Posterior vena cava (tissue), 2 donors: Measurements from ENCODE around the gene TMEM184A. TPM values are rescaled to one million over a fixed set of nuclear protein-coding genes. Genes with fewer than 3 reads are reported as not detected.
A peak's percentile ranks its signal among the peaks of the same experiment; 100 is the strongest.
"Not testable (repeated sequence)": the region's sequence is repeated elsewhere in the genome, so short reads cannot be mapped to it uniquely, and the experiment has no call there.

ENCODE experiments used
- DNase-seq: peaks from one replicate; pipeline ENCODE4 v3.0.0-alpha.2; 2020; ENCODE audit warnings: low spot score
- intact Hi-C, 2 donors: fragments of 100-400 bp; cut with DNase I; formaldehyde crosslinking; loops; one replicate each; pipeline versions ENCODE4 v1.14.1 to v1.14.2; 2022 to 2023
- total RNA-seq, 2 donors: library from RNA; stranded (reverse); fragmentation: NEBNext Ultra II Directional; extraction: Animal tissue kit (Norgen Biotek cat#: 25700); gene quantifications; one replicate each; pipeline ENCODE4 v1.2.1, GENCODE V29; 2021
- donor health status: DM: yes; HTN: yes; CAD: no.
- donor health status: DM: yes; HTN: yes; CAD: no.

TMEM184A gene
- total RNA-seq, 2 donors from 2014 or later: not detected

DNA sequence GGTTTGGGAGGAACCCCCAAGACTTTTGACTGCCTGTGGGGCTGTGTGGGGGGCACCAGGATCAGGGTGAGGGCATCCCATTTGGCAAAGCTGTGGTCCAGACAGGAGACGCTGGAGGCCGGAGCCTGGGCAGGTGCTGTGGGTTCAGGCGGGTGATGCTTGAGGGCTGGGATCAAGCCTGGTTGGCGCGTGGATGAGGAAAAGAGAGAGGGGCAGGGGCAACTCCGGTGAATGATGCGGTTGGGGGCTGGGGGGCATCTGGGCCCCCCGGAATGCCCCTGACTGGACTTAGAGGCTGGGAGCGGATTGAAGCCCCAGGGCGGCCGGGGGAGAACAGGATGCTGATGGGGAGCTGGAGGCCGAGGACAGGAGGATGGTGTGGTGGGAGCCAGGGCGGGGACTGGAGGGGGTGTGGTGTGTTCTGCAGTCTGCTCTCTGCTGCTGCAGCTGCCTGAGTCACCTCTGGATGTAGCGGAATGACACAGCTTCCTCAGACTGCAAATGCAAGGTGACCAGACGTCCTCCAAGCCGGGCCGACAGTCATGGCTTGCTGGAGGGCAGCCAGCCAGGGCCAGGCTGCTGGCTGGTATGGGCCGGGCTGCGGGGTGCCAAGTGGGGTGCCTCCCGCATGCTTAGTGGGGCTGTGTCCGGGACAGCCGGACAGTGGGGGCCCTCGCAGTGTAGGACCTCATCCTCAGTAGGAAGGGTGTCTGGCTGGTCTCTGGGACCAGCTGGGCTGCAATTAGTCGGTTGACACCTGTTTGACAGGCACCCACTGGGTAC, 22.3 kb downstream of the TMEM184A start:
- peak; percentile 88 for DNase-seq
- intact Hi-C loops: no loop called here

DNA sequence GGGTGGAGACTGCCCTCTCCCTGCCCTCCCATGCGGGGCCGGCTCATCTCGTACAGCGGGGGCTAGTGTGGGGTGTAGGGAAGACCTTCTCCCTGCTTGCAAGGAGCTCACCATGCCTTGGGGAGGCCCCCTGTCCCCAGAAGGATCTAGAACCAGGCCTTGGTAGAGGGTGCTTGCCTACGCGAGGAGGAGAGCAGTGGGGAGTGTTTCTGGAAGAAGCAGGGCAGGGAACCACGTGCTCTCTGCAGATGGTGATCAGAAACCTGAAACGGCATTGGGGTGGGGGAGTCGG, 22.8 kb downstream of the TMEM184A start:
- intact Hi-C loops: no loop called here
- DNase-seq: no peak

DNA sequence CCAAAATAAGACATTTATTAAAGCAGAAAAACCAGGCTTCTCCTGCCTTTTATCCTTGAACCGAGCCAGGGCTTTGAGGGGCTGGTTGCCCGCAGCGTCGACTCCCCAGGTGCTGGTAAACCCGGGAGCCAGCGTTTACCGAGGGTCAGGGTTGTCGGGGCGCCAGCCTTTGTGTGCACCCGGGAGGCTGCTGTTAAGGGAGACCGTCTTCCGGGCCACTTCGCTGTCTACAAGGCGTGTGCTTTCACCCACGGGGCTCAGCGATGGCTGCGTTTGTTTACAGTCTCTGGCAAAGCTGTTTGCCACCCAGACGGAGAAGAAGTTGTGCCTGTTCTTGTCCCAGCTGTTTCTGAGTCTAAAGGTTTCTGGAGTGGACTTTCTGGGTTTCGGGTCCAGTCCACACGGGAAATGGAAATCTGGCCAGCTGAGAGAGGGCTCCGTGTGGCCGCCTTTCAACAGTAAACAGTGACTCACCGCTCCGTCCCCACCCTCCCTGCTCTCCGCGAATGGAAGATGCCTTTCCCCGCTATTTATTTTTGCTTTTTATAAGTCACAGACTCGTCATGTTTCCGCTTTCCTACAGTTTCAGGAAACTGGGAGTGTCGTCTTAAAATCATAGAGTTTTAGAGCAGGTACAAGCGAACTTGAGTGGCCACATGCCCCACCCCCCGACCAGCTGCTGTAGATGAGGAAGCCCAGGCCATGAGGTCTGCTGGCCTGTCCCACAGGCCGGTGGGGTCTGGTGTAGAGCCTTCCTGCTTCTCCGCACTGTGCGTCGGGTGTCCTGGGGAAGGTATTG, 23.4 kb downstream of the TMEM184A start:
- intact Hi-C loops: no loop called here
- DNase-seq: peak; percentile 95

DNA sequence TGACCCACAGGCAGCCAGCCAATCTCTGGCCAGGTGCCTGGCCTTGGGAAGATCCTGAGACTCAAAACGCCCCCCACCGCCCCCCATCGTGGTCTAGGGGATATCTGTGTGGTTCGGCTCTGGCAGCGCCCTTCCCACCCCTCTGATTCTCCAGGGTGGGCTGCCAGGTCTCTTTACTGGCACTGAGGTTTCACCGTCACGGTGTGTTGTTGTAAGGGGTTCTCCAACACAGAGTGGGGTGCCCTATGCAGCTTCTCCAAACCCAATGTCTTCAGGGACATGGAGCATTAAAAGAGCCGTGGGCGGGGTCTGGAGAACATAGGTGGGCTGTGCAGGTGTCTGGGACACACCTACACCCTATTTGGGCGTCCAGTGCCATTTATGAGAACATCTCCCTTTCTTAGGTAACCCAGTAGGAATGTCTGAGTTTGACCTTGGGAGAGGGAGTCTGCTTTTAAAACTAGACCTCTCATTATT, 24.0 kb downstream of the TMEM184A start:
- intact Hi-C loops: no loop called here
- no peak for DNase-seq

DNA sequence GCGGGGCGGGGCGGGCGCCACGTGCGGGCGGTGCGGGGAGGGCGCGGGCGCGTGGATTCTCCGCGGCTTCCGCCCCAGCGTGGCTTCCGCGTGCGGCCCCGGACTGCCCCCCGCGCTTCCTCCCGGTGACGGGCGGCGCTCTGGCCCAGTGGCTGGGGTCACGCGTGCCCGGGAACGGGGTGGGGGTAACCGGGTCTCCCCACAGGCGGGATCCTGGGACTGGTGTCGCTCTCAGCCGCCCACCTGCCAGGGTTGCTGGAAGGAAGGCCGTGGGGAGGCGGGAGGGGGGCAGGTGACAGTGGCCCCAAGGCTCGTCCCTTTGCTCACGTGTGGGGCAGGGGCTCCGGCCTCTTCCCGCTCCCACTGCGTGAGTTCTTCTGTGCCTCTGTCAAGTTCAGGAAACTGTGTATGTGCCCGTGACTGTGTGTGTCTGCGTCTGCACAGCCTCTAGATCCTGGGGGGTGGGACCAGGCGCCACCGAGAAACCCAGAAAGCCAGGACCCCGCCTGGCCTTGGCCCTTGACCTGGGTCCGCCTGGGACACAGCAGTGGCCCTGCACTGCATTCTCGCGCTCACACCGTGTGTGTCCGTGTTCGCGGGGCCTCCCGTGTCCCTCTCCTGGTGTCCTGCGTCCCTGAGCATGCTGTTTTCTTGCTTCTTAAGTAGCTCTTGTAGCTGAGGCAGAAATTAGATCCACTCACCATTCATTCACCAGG, 24.6 kb downstream of the TMEM184A start:
- DNase-seq: no peak
- intact Hi-C loops: no loop called here

DNA sequence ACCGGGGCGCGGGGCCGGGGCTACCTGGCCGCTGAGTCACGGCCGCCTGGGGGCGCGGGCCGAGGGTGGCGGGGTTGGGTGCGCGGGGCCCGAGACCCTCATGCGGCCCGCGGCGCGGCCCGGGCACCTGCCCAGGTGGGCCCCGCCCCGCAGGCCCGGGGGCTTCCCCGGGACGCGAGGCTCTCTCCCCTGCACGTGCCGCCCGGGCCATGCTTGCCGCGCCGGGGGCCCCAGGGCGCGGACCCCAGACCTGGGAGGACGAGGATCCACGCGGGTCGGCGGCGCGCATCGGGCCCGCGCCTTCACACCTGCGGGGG, 25.1 kb downstream of the TMEM184A start:
- no peak for DNase-seq
- intact Hi-C loops: no loop called here

DNA sequence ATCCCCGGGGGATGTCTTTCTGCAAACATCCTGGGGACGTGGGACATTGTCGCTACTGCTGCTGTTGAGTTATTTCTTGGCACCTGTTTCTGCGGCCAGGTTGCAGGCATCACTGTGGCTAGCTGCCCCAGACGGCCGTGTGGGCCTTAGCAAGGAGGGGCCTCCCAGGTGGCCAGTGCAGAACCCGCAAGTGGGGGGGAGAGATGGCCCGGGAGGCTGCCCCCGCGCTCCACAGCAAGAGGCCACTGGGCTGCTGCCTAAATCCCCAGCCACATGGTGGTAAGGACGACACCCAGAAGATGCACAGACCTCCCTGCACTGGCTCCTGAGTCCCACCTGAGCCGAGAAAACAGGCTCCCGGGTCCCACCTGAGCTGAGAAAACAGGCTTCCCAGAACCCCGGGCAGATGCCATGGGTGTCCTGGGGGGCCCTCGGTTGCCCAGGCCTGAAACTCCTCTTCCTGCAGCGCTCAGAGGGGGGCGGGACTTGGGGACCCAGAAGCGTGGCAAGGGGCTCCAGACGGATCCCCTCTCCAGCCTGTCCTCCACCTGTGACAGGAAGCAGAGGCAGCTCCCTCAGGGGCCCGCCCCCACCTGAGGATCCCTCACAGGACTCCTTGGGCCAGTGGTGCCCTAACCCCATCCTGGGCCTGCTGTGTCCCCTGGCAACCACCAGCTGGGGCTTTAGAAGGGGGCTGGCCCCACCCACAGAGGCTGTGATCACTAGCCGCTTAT, 26.5 kb downstream of the TMEM184A start:
- DNase-seq: no peak

DNA sequence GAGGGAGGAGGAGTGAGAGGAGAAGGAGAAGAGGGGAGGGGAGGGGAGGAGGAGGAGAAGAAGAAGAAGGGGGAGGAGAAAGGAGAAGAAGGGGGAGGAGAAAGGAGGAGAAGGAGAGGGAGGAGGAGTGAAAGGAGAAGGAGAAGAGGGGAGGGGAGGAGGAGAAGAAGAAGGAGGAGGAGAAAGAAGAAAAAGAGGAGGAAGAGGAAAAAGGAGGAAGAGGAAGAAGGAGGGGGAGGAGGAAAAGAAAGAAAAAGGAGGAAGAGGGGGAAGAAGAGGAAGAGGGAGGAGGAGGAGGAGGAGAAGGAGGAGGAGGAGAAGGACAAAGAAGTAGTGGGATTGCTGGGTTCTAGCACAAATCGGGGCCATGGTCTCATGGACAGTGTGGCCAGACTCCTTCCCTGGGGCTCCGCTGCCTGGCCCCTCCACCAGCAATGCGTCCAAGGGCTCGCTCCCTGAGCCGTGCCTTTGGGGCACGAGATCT, 29.7 kb downstream of the TMEM184A start:
- no peak for DNase-seq
- intact Hi-C loops: no loop called here

More for the DNA sequence above, 26.5 kb downstream of the TMEM184A start:
- intact Hi-C loops: no loop called here

DNA sequence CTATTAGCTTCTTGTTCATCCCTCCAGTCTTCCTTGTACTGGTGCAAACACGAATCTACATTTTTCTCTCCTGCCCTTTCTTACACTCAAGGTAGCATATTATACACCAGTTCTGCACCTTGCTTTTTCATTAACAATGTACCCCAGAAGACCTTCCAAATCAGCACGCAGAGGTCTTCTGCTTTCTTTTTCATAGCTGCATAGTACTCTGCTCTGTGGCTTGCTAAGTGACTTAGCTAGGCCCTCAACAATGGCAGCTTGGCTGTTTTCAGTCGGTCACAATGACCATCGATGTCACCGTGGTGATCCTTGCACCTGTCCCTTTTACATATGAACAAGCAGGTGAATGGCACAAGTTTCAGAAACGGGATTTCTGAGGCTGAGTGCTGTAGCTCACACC, 30.6 kb downstream of the TMEM184A start:
- intact Hi-C loops: no loop called here
- DNase-seq: no peak

DNA sequence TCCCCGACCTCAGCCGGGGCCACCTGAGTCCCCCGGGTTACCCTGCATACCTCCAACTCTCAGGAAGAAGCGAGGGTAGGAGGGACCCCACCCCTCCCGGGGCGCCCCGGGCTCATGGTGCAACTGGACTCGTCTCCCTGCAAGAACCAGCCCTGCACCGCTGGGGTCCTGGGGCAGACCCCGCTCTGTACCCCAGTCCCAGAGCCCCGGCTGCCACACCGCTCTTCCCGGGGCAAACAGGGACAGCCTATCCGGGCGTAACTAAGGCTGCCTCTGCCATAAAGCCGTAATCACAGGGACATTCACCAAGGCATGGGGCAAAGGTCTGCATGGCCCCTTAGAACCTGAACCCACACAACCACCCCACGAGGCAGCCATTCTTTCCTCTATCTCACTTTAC, 32.2 kb downstream of the TMEM184A start:
- no peak for DNase-seq
- intact Hi-C loops: no loop called here

DNA sequence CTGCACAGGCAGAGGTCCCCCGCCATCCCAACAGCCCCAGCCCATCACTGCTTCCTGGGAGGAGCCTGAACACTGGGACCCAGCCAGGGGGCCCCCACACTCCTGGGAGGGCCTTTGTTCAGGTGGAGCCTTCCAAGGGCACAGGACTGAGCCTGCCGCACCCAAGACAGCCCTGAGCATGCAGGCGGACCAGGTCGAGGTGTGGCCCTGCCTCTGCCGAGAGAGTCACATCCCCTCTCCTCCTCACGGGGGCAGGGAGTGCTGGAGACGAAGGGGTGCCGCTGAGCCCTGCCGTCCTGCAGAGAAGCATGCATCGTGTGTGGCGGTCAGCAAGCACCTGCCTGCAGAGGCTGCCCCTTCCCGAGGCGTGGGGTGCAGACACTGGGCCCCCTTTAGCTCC, 32.8 kb downstream of the TMEM184A start:
- DNase-seq: no peak
- intact Hi-C loops: no loop called here

DNA sequence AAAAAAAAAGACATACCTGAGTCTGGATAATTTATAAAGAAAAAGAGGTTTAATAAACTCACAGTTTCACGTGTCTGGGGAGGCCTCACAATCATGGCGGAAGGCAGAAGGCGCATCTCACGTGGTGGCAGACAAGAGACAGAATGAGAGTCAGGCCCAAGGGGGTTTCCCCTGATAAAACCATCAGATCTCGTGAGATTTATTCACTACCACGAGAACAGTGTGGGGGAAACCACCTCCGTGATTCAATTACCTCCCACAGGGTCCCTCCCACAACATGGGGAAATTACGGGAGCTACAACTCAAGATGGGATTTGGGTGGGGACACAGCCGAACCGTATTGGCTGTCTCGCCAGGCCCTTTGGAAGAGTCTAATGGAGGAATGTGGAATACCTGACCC, 34.5 kb downstream of the TMEM184A start:
- intact Hi-C loops: no loop called here
- DNase-seq: no peak

DNA sequence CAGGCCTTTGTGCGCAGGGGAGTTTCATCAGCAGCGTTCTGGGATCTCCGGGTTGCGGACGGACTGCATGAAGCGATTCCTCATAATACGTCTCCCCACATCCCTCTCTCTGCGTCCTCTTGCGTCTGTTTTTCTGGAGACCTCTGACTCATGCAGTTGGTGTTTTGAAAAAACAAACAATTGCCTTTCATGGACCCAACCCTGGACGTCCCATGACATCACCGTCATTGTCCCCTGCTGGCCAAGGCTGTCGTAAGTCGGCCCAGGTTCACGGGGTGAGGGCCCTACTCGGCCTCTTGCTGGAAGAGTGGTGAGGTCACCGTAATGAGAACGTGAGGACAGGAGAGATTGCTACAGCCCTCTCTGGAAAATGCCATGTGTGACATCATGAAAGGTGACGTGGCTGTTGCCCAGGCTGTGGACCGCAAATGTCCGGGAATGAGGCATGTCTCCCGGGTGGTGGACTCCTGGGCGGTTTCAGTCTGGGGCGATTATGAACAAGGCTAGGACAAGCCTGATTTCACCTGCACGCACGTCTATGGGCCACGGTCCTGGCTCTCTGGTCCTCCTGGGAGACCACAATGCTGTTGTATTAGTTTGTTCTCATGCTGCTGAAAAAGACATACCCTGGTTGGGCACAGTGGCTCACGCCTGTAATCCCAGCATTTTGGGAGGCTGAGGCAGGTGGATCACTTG, 35.3 kb downstream of the TMEM184A start:
- DNase-seq: no peak
- intact Hi-C loops: no loop called here

DNA sequence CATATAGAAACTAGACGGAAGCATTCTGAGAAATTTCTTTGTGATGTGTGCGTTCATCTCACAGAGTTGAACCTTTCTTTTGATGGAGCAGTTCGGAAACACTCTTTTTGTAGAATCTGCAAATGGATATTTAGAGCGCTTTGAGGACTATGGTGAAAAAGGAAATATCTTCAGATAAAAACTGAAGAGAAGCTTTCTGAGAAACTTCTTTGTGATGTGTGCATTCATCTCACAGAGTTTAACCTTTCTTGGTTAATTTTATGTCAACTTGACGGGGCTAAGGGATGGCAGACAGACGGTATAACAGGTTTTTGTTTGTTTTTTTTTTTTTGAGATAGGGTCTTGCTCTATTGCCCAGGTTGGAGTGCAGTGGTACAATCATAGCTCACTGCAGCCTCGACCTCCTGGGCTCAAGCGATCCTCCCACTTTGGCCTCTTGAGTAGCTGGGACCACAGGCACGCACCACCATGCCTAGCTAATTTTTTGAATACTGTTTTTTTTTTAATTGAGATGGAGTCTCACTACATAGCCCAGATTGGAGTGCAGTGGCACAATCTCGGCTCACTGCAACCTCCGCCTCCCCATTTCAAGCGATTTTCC, 36.6 kb downstream of the TMEM184A start:
- intact Hi-C loops, DNase-seq: not testable (repeated sequence)

DNA sequence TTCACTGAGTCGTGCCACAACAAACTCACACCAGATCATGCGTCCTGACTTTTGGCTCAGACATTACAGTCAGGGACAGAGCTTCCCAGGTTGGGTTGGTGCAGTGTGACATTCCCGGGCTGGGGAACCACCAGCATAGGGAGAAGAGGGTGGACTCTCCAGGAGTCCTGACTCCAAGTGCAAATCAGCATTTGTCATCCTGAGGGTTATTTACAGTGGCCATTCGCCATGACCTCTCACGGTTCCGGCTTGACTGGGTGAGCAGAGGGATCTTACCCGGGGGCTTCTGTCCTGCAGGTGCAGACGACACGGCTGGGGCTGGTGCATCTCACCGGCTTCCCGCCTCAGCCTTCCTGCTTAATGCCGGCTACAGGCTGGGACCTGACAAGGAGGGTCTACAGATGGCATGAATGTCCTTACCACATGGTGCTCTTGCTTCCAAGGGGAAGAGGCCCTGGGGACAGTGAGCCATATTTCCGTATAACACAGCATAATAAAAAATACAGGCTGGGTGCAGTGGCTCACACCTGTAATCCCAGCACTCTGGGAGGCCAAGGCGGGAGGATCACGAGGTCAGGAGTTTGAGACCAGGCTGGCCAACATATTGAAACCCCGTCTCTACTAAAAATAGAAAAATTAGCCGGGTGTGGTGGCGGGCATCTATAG, 39.3 kb downstream of the TMEM184A start:
- DNase-seq: no peak
- intact Hi-C loops: no loop called here

DNA sequence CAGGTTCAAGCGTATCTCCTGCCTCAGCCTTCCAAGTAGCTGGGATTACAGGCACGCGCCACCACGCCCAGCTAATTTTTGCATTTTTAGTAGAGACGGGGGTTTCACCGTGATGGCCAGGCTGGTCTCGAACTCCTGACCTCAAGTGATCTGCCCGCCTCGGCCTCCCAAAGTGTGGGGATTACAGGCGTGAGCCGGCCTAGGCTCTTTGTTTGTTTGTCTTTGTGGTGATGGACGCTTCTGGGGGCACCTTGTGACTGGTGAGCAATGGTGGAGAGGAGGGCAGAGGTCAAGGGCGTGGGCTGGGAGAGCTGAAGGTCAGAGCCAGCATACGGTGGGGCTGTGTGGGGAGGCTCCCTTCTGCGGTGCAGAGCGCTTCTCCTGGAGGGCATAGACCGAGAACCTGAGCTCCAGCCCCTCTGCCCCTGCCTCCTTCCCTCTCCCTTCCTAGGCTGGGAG, 40.5 kb downstream of the TMEM184A start:
- intact Hi-C loops, DNase-seq: not testable (repeated sequence)

DNA sequence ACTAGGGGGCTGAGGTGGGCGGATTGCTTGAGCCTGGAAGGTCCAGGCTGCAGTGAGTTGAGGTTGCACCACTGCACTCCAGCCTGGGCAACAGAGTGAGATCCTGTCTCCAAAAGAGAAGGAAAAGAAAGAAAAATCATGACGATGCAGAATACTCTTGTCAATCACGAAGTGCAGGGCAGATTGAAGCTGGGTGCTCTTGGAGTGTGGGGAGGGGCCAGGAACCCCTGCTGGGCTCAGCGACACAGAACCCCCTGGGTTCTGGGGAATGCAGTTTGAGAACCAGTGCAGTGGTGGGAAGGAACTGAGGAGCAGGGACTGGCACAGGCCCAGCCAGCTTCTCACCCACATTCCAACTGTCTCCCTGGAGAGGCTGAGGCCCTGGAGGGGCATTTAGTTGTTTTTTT, 41.0 kb downstream of the TMEM184A start:
- intact Hi-C loops: no loop called here
- DNase-seq: no peak

DNA sequence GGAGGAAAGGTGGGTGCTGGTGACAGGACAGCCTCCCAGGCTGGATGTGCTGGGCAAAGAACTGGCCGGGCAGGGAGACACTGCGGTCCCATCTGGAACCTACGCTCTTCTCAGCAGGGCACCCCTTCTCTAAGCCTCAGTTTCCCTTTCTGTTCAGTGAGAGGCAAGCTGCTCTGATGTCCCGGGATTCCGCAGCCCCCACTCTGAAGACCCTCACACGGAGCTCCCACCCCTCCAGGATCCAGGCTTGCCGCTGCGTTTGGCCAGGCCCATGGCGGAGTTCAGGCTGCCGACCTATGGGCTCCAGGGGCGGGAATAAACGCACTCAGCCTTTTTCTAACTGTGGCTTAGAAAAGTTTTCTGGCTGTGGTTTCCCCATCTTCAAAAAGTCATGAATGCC, 41.6 kb downstream of the TMEM184A start:
- DNase-seq: no peak
- intact Hi-C loops: no loop called here
